ENCODE results near the gene ANAPC16. TPM values are rescaled to one million over a fixed set of nuclear protein-coding genes. Genes with fewer than 3 reads are reported as not detected.
"Not testable (repeated sequence)": the region's sequence is repeated elsewhere in the genome, so short reads cannot be mapped to it uniquely, and the experiment has no call there.

Gene ANAPC16
- total RNA-seq = 48.9 and 59.8 TPM in 2 replicates

GRCh38 chr10:72215611-72216549 lies at the start of gene ANAPC16, which contains the start of gene ASCC1:
Gene ANAPC16, plus strand, starts transcription at chr10:72216012. Its CDS starts 7,903 bp downstream, at chr10:72223915.
Gene ASCC1, minus strand, starts transcription at chr10:72216276. Its CDS starts 2,978 bp downstream, at chr10:72213298.
- peak; percentile 37 for DNase-seq (ENCODE audit: low read depth, low spot score)

GRCh38 chr10:72167118-72167517 lies 48.7 kb upstream of the ANAPC16 start:
- no peak for DNase-seq (ENCODE audit: low read depth, low spot score)

GRCh38 chr10:72170263-72170662 lies 45.5 kb upstream of the ANAPC16 start:
- DNase-seq (ENCODE audit: low read depth, low spot score) = no peak

- DNase-seq (ENCODE audit: low read depth, low spot score) = no peak
Observed at GRCh38 chr10:72170733-72171132, 45.1 kb upstream of the ANAPC16 start.

- peak; percentile 82 for DNase-seq (ENCODE audit: low read depth, low spot score)
Observed at GRCh38 chr10:72171175-72171630, 44.6 kb upstream of the ANAPC16 start.

GRCh38 chr10:72173262-72173618 lies 42.6 kb upstream of the ANAPC16 start:
- DNase-seq (ENCODE audit: low read depth, low spot score) = no peak

- no peak for DNase-seq (ENCODE audit: low read depth, low spot score)
Observed at GRCh38 chr10:72173619-72174296, 42.1 kb upstream of the ANAPC16 start.

GRCh38 chr10:72174297-72174662 lies 41.5 kb upstream of the ANAPC16 start:
- DNase-seq (ENCODE audit: low read depth, low spot score) = no peak

- DNase-seq (ENCODE audit: low read depth, low spot score) = no peak
Observed at GRCh38 chr10:72175149-72175548, 40.7 kb upstream of the ANAPC16 start.

- no peak for DNase-seq (ENCODE audit: low read depth, low spot score)
Observed at GRCh38 chr10:72176701-72177100, 39.1 kb upstream of the ANAPC16 start.

GRCh38 chr10:72177454-72177853 lies 38.4 kb upstream of the ANAPC16 start:
- DNase-seq (ENCODE audit: low read depth, low spot score) = no peak

- no peak for DNase-seq (ENCODE audit: low read depth, low spot score)
Observed at GRCh38 chr10:72184156-72184555, 31.7 kb upstream of the ANAPC16 start.

- DNase-seq (ENCODE audit: low read depth, low spot score) = peak; percentile 37
Observed at GRCh38 chr10:72186258-72186981, 29.4 kb upstream of the ANAPC16 start.

GRCh38 chr10:72186982-72187330 lies 28.9 kb upstream of the ANAPC16 start:
- DNase-seq (ENCODE audit: low read depth, low spot score) = no peak

GRCh38 chr10:72194949-72195348 lies 20.9 kb upstream of the ANAPC16 start:
- no peak for DNase-seq (ENCODE audit: low read depth, low spot score)

- no peak for DNase-seq (ENCODE audit: low read depth, low spot score)
Observed at GRCh38 chr10:72200883-72201282, 14.9 kb upstream of the ANAPC16 start.

GRCh38 chr10:72201293-72201692 lies 14.5 kb upstream of the ANAPC16 start:
- DNase-seq (ENCODE audit: low read depth, low spot score) = no peak

GRCh38 chr10:72204296-72204695 lies 11.5 kb upstream of the ANAPC16 start:
- no peak for DNase-seq (ENCODE audit: low read depth, low spot score)

- DNase-seq (ENCODE audit: low read depth, low spot score) = no peak
Observed at GRCh38 chr10:72204724-72205123, 11.1 kb upstream of the ANAPC16 start.

GRCh38 chr10:72206511-72207229 lies 9.1 kb upstream of the ANAPC16 start:
- DNase-seq (ENCODE audit: low read depth, low spot score) = no peak

GRCh38 chr10:72208526-72208925 lies 7.3 kb upstream of the ANAPC16 start:
- not testable (repeated sequence) for DNase-seq (ENCODE audit: low read depth, low spot score)
